Measurements from ENCODE around the gene PDE3B.
A peak's percentile ranks its signal among the peaks of the same experiment; 100 is the strongest.

The PDE3B gene

DNA sequence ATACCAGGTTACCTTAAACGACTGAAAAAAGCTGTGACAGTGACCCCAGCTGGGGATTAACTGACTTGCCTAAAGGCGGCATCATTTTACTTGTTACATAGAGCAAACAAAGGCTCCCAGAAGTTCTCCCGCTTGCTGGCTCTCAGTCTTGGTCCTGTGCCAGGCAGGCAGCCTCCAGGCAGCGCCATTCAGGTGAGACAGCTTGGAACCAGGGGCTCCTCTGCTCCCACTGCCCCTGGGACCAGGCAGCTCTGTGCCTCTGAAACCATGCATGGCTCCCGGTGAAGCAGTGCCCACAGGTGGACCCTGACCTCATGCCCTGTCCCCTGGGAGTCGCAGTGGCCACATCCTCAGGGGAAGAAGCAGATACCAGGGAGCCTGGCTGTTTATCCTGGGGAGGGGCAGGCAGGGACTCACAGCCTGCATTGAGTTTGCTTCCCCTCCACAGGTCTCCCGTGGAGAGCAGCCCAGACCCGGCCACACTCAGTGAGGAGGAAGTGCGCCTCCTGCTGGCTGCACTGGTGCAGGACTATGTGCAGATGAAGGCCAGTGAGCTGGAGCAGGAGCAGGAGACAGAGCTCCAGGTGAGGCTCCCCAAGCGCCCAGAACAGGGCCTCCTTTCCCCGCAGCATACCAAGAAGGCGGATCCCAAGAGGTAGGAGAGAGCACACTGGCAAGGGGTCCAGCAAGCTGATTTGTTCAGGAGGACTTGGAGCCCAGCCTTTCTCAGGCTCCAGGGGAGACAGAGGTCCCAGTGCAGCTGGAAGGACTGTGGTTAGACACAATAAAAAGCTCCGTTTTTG lies 264.0 kb downstream of the PDE3B start:
- TF ChIP-seq, protein P1, sequence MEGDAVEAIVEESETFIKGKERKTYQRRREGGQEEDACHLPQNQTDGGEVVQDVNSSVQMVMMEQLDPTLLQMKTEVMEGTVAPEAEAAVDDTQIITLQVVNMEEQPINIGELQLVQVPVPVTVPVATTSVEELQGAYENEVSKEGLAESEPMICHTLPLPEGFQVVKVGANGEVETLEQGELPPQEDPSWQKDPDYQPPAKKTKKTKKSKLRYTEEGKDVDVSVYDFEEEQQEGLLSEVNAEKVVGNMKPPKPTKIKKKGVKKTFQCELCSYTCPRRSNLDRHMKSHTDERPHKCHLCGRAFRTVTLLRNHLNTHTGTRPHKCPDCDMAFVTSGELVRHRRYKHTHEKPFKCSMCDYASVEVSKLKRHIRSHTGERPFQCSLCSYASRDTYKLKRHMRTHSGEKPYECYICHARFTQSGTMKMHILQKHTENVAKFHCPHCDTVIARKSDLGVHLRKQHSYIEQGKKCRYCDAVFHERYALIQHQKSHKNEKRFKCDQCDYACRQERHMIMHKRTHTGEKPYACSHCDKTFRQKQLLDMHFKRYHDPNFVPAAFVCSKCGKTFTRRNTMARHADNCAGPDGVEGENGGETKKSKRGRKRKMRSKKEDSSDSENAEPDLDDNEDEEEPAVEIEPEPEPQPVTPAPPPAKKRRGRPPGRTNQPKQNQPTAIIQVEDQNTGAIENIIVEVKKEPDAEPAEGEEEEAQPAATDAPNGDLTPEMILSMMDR (conservative IDR thresholded peaks at IDR 0.05; ENCODE audit: low read depth, low read length), result peak; percentile 82
- no peak overlapping the region for H3K4me3 ChIP-seq (ENCODE audit: low read depth, low read length)
- peak; percentile 64 for DNase-seq (ENCODE audit: low read depth)

DNA sequence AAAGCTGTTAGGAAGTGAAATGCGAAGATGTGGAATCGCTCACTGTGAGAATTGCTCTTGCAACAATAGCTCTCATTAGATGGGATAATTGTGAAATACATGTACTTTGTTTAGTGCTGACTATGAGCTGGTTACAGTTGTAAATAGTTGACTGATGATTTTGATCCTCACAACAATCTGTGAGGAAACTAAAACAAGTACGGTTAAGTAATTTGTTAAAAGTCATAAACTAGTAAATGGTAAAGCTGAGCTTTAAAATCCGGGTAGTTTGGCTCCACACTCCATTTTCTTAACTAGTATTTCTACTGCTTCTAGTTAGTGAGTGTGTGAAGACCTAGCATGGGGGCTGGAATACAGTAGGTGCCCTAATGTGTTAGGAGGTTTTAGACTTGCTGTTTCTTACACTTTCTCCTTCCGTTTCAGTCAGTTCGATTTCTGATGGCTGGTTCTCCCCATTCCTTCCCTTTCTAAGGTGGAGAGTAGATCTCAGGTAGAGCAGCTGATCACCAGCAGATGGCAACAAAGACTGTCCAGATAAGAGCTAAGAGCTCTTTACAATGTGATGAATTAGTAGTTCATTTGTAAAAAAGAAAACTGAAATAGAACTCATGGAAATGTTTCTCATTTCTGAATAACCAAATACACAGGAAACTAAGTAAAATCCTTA lies 264.7 kb downstream of the PDE3B start:
- TF ChIP-seq, protein P1 (conservative IDR thresholded peaks at IDR 0.05; ENCODE audit: low read depth, low read length), result peak; percentile 77
- H3K4me3 ChIP-seq (ENCODE audit: low read depth, low read length), result no peak overlapping the region
- peak; percentile 76 for DNase-seq (ENCODE audit: low read depth)

DNA sequence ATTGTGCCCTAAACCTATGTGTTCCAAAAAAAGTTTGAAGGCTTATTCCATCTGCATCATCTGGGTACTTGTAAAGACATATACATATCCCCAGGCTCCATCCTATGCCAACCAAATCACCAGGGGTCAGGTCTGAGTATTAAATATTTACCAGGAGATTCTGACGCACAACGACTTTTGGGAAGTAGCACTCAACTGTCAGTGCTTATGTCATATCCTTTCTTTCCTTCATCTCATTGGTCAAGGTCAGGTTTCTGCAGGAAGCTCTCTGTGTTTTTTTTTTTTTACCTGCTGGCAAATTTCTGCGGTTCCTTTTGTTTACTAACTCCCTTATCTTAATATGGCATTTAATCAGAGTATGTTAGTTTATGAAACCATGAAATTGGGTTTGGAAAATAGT lies 270.9 kb downstream of the PDE3B start:
- TF ChIP-seq, protein P1 (conservative IDR thresholded peaks at IDR 0.05; ENCODE audit: low read depth, low read length), result no peak
- no peak overlapping the region for H3K4me3 ChIP-seq (ENCODE audit: low read depth, low read length)
- no peak for DNase-seq (ENCODE audit: low read depth)

DNA sequence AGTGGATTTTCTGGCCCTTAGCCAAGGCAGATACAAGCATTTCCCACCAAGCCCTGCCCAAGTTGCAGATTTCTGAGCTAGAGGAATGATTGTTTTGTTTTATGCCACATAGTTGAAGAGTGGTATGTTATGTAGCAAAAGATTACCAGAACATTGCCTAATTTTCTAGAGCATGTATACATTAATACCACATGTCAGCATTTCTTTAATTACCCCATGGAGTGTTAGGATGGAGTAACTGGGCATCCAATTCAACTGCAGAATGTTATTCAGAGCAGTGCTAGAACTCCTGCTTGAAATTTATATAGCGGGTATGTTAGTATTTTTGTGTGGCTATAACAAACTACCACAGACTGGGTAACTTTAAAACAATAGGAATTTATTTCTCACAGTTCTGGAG lies 272.8 kb downstream of the PDE3B start:
- DNase-seq (ENCODE audit: low read depth), result no peak
- TF ChIP-seq, protein P1 (conservative IDR thresholded peaks at IDR 0.05; ENCODE audit: low read depth, low read length), result no peak
- no peak overlapping the region for H3K4me3 ChIP-seq (ENCODE audit: low read depth, low read length)

All from choroid plexus epithelial cell (primary cell).